HCT116 (cell line): ENCODE measurements around the gene ABCC1. TPM values are rescaled to one million over a fixed set of nuclear protein-coding genes. Genes with fewer than 3 reads are reported as not detected.

Experiments used
- ATAC-seq: fragments of 200-7000 bp; cut with Tn5 transposase; 2 replicates; pipeline ENCODE4 v1.9.1; 2020; ENCODE audit warnings: mild to moderate bottlenecking, moderate library complexity
- BruUV-seq: library from RNA; stranded (reverse); fragments of 400-500 nt; replicated peaks from 2 replicates; lab custom pipeline; 2021; lab: Mats Ljungman, UMichigan
- CTCF ChIA-PET: fragments of 300-600 bp; sonication (Branson Sonifier 250); formaldehyde crosslinking; loops from one replicate; lab custom pipeline; 2021; ENCODE audit warnings: antibody characterized with exemption; lab: Charles Lee
- POLR2A ChIA-PET: fragments of 300-600, 350-600 bp; sonication (Branson Sonifier 250); formaldehyde crosslinking; loops from one replicate; lab custom pipeline; 2021; ENCODE audit warnings: antibody characterized with exemption; lab: Charles Lee
- RAD21 ChIA-PET, 2 experiments: fragments of 300-600 bp; sonication (Branson Sonifier 250); formaldehyde crosslinking; loops; one replicate each; lab custom pipeline; 2023; ENCODE audit warnings: low total read pairs in 2 of 2; ENCODE audit not compliant: uncharacterized antibody in 2 of 2, unreplicated experiment in 2 of 2, low non-redundant PET in 1 of 2; lab: Charles Lee
- DNase-seq: peaks from one replicate; pipeline ENCODE4 v3.0.0-alpha.2; 2010; ENCODE audit warnings: low read depth, low spot score
- H2AFZ ChIP-seq: fragments of 200-600 bp; shearing (Covaris generic), sonication (generic); 2 replicates; pipeline ENCODE4 v1.6.1; 2017; ENCODE audit warnings: low read depth, mixed run types, mixed read lengths, antibody characterized with exemption, low read length; ENCODE audit not compliant: poor library complexity, severe bottlenecking
- H3K27ac ChIP-seq: 2 replicates; pipeline ENCODE4 v1.5.1; 2012; ENCODE audit warnings: low read depth, low read length
- H3K27me3 ChIP-seq: fragments of 200-600 bp; sonication (generic); 2 replicates; pipeline ENCODE4 v1.6.1; 2016; ENCODE audit warnings: mixed run types, low read length, mixed read lengths; ENCODE audit not compliant: insufficient read depth
- H3K36me3 ChIP-seq, 2 experiments: fragments of 200-500 bp in 1 of 2; fragments of 200-600 bp in 1 of 2; sonication (Bioruptor generic) in 1 of 2; sonication (generic) in 1 of 2; 2 replicates each; pipeline versions ENCODE4 v1.5.1 to v1.6.1; 2014 to 2016; ENCODE audit warnings: low read length in 2 of 2, inconsistent platforms in 1 of 2, mixed read lengths in 1 of 2, mixed run types in 1 of 2; ENCODE audit not compliant: insufficient read depth in 2 of 2, control insufficient read depth in 1 of 2
- H3K4me1 ChIP-seq, 2 experiments: fragments of 200-600 bp in 1 of 2; sonication (generic) in 1 of 2; 2 replicates each; pipeline versions ENCODE4 v1.5.1 to v1.6.1; 2012 to 2017; ENCODE audit warnings: low read length in 2 of 2, inconsistent platforms in 1 of 2, mild to moderate bottlenecking in 1 of 2, mixed read lengths in 1 of 2, mixed run types in 1 of 2, moderate library complexity in 1 of 2; ENCODE audit not compliant: insufficient read depth in 2 of 2, control insufficient read depth in 1 of 2
- H3K4me2 ChIP-seq: fragments of 200-600 bp; sonication (generic); 2 replicates; pipeline ENCODE4 v1.6.1; 2017; ENCODE audit warnings: mixed run types, low read length, mixed read lengths
- H3K4me3 ChIP-seq, 2 experiments: fragments of 200-600 bp in 1 of 2; sonication (generic) in 1 of 2; replicated peaks in 1 of 2; 2 replicates each; pipeline ENCODE4 v1.5.1; 2011 to 2016; ENCODE audit warnings: low read length in 2 of 2, control low read depth in 1 of 2, low read depth in 1 of 2, mild to moderate bottlenecking in 1 of 2, mixed read lengths in 1 of 2, mixed run types in 1 of 2
- H3K79me2 ChIP-seq: fragments of 200-600 bp; sonication (generic); 2 replicates; pipeline ENCODE4 v1.6.1; 2017; ENCODE audit warnings: mild to moderate bottlenecking, mixed run types, low read length, moderate library complexity, mixed read lengths; ENCODE audit not compliant: insufficient read depth
- H3K9ac ChIP-seq: fragments of 200-600 bp; sonication (generic); 2 replicates; pipeline ENCODE4 v1.6.1; 2016; ENCODE audit warnings: low read length, mixed read lengths
- H3K9me2 ChIP-seq: fragments of 200-600 bp; sonication (generic), shearing (Covaris generic); 2 replicates; pipeline ENCODE4 v1.6.1; 2017; ENCODE audit warnings: mixed run types, mild to moderate bottlenecking, moderate library complexity; ENCODE audit not compliant: insufficient read depth
- H3K9me3 ChIP-seq, 2 experiments: fragments of 200-500 bp in 1 of 2; fragments of 200-600 bp in 1 of 2; sonication (Bioruptor generic) in 1 of 2; sonication (generic) in 1 of 2; 2 replicates each; pipeline ENCODE4 v1.6.1; 2014 to 2017; ENCODE audit warnings: low read length in 2 of 2, mixed read lengths in 2 of 2, inconsistent platforms in 1 of 2, low read depth in 1 of 2, mild to moderate bottlenecking in 1 of 2, mixed run types in 1 of 2, moderate library complexity in 1 of 2; ENCODE audit not compliant: control insufficient read depth in 1 of 2, insufficient read depth in 1 of 2
- H4K20me1 ChIP-seq: fragments of 200-600 bp; sonication (generic), shearing (Covaris generic); 2 replicates; pipeline ENCODE4 v1.6.1; 2017; ENCODE audit warnings: mixed run types, mild to moderate bottlenecking, moderate library complexity; ENCODE audit not compliant: insufficient read depth
- CBX3 ChIP-seq: IDR thresholded peaks from 2 replicates; pipeline ENCODE4 v1.6.1; 2012; ENCODE audit warnings: low read depth
- CEBPB ChIP-seq: IDR thresholded peaks from 2 replicates; pipeline ENCODE4 v1.6.1; 2012; ENCODE audit warnings: low read depth
- EGR1 ChIP-seq: IDR thresholded peaks from 2 replicates; pipeline ENCODE4 v1.6.1; 2012; ENCODE audit warnings: low read depth
- ELF1 ChIP-seq: IDR thresholded peaks from 2 replicates; pipeline ENCODE4 v1.6.1; 2012; ENCODE audit warnings: low read depth, borderline replicate concordance
- EZH2 ChIP-seq: fragments of 200-600 bp; sonication (generic); IDR thresholded peaks from 2 replicates; pipeline ENCODE4 v1.6.1; 2017; ENCODE audit warnings: antibody characterized with exemption, mixed run types
- EZH2phosphoT487 ChIP-seq: fragments of 200-600 bp; IDR thresholded peaks from 2 replicates; pipeline ENCODE4 v1.6.1; 2018; ENCODE audit warnings: antibody characterized with exemption, borderline replicate concordance
- FOSL1 ChIP-seq: IDR thresholded peaks from 2 replicates; pipeline ENCODE4 v1.6.1; 2012; ENCODE audit warnings: low read depth
- JUND ChIP-seq: IDR thresholded peaks from 2 replicates; pipeline ENCODE4 v1.6.1; 2012
- POLR2A ChIP-seq: IDR thresholded peaks from 2 replicates; pipeline ENCODE4 v1.7.0; 2011; ENCODE audit warnings: borderline replicate concordance; ENCODE audit not compliant: insufficient read depth, insufficient read length; ENCODE audit errors: extremely low read depth
- POLR2AphosphoS5 ChIP-seq: IDR thresholded peaks from 2 replicates; pipeline ENCODE4 v1.6.1; 2011; ENCODE audit warnings: mild to moderate bottlenecking, low read depth, low read length, moderate library complexity
- RAD21 ChIP-seq: IDR thresholded peaks from 2 replicates; pipeline ENCODE4 v1.6.1; 2012; ENCODE audit warnings: low read depth, mild to moderate bottlenecking
- REST ChIP-seq: IDR thresholded peaks from 2 replicates; pipeline ENCODE4 v1.6.1; 2012; ENCODE audit warnings: low read depth
- SIN3A ChIP-seq: IDR thresholded peaks from 2 replicates; pipeline ENCODE4 v1.6.1; 2012; ENCODE audit warnings: low read depth
- SP1 ChIP-seq: IDR thresholded peaks from 2 replicates; pipeline ENCODE4 v1.6.1; 2012; ENCODE audit warnings: low read depth
- SRF ChIP-seq: IDR thresholded peaks from 2 replicates; pipeline ENCODE4 v1.6.1; 2012; ENCODE audit warnings: low read depth
- YY1 ChIP-seq: IDR thresholded peaks from 2 replicates; pipeline ENCODE4 v1.6.1; 2011; ENCODE audit warnings: low read length, low read depth, moderate library complexity, mild to moderate bottlenecking; ENCODE audit not compliant: insufficient replicate concordance; ENCODE audit errors: extremely low read depth
- ZFX ChIP-seq: fragments of 450-650 bp; IDR thresholded peaks from 2 replicates; pipeline ENCODE4 v1.6.1; 2017
- ZNF274 ChIP-seq: fragments of 200-500 bp; sonication (Bioruptor generic); IDR thresholded peaks from 2 replicates; pipeline ENCODE4 v1.6.1; 2014; ENCODE audit warnings: mild to moderate bottlenecking, low read depth, low read length, inconsistent platforms
- intact Hi-C: fragments of 100-400 bp; cut with micrococcal nuclease; formaldehyde crosslinking; loops from 2 replicates; pipeline ENCODE4 v1.10.0; 2022
- total RNA-seq: library from RNA; stranded (reverse); gene quantifications from one replicate; pipeline ENCODE4 v1.2.1, GENCODE V29; 2021; ENCODE audit not compliant: unreplicated experiment
- TF ChIP-seq, protein P1 (sequence below): IDR thresholded peaks from 2 replicates; pipeline ENCODE4 v1.6.1; 2012

ABCC1 gene
- total RNA-seq, 1 experiment from 2014 or later: 61.9 TPM

DNA sequence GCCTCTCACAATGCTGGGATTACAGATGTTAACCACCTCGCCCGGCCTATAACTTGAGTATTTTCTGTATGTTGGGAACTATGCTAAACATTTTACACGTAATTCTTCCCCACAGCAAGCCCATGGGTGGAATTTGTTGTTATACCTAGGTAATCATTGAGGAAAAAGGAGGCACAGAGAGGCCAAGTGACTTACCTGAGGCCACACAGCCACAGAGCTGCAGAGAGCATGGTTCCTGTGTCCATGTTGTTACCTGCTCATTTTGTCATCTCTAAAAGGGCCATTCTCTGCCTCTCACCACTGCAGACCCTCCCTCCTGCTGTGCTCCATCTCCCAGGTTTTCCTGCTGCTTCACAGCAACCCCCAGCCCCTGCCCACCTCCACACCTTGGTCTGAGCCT is 135.5 kb downstream of the ABCC1 start:
- no peak overlapping the region for H3K4me2 ChIP-seq
- no peaks in the 10 kb centered on the region for H3K9me2 ChIP-seq
- no peaks in the 10 kb centered on the region; the same call in 1 of the 2 replicates for H3K79me2 ChIP-seq
- TF ChIP-seq ZNF274: no peak
- TF ChIP-seq POLR2AphosphoS5: no peak
- no peak overlapping the region for H3K4me3 ChIP-seq
- no peak for ATAC-seq
- POLR2A ChIA-PET: no interaction called here
- intact Hi-C loops: no loop called here
- H3K9ac ChIP-seq: no peak overlapping the region
- BruUV-seq: no TSS peak
- H4K20me1 ChIP-seq: no peaks in the 10 kb centered on the region
- RAD21 ChIA-PET: no interaction called here
- peaks cover 0 to 5% of the 10 kb centered on the region in 2 experiments; a peak in 1 of 4 replicates for H3K9me3 ChIP-seq
- H2AFZ ChIP-seq: no peak overlapping the region
- H3K27ac ChIP-seq: no peak overlapping the region
- no peaks in the 10 kb centered on the region for H3K27me3 ChIP-seq
- peaks cover 26 to 58% of the 10 kb centered on the region in 2 experiments for H3K36me3 ChIP-seq
- DNase-seq: no peak
- CTCF ChIA-PET: no interaction called here
- no peaks in the 10 kb centered on the region for H3K4me1 ChIP-seq

DNA sequence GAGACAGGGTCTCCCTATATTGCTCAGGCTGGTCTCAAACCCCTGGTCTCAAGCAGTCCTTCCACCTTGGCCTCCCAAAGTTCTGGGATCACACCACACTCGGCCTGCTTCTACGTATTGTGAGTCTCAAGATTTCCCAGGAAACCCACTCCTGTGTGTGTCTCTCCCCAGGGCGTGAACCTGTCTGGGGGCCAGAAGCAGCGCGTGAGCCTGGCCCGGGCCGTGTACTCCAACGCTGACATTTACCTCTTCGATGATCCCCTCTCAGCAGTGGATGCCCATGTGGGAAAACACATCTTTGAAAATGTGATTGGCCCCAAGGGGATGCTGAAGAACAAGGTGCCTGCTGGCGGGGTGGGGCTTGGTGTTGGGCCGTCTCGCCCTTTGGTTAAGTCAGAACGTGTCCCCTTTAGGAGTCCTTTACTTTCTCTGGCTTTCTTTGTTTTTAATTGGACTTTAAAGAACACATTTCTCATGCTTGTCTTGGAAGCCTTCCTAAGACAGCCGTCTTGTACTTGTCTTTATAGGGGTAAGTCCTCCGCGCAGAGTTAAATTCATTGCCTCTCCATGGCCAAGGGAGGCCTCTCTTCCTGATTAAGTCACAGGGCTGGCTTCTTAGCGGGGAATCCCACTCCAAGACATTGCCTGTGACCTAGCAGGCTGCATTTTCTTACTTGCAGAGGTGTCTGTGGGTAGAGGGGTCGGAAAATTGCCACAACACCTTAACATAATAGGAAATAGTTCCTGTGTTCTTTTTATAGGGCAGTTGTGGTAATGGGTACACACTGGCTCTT is 137.4 kb downstream of the ABCC1 start:
- BruUV-seq: no TSS peak
- Histone ChIP-seq H3K36me3 (peaks cover 28 to 63% of the 10 kb centered on the region in 2 experiments), H4K20me1 (no peaks in the 10 kb centered on the region), H3K4me2 (no peak overlapping the region), H3K9ac (no peak overlapping the region), H3K4me1 (no peaks in the 10 kb centered on the region), H3K4me3 (no peak overlapping the region), H3K27me3 (no peaks in the 10 kb centered on the region), H3K9me2 (no peaks in the 10 kb centered on the region), H2AFZ (no peak overlapping the region), H3K79me2 (no peaks in the 10 kb centered on the region; the same call in 1 of the 2 replicates), H3K9me3 (peaks cover 0 to 5% of the 10 kb centered on the region in 2 experiments; a peak in 1 of 4 replicates)
- ATAC-seq (no peak), DNase-seq (no peak)
- RAD21 ChIA-PET: no interaction called here
- CTCF ChIA-PET: no interaction called here
- intact Hi-C loops: no loop called here
- POLR2A ChIA-PET: no interaction called here
- TF ChIP-seq ELF1: no peak
- no peak for TF ChIP-seq EZH2
- TF ChIP-seq SP1: no peak
- no peak for TF ChIP-seq SIN3A
- TF ChIP-seq POLR2A: no peak
- TF ChIP-seq FOSL1: no peak
- TF ChIP-seq, protein P1, sequence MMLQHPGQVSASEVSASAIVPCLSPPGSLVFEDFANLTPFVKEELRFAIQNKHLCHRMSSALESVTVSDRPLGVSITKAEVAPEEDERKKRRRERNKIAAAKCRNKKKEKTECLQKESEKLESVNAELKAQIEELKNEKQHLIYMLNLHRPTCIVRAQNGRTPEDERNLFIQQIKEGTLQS: no peak
- no peak for TF ChIP-seq SRF
- no peak for TF ChIP-seq ZFX
- no peak for TF ChIP-seq REST
- no peak for TF ChIP-seq CBX3
- TF ChIP-seq YY1: no peak
- no peak for TF ChIP-seq JUND
- no peak for TF ChIP-seq EGR1
- no peak for TF ChIP-seq CEBPB
- no peak for TF ChIP-seq EZH2phosphoT487
- no peak for TF ChIP-seq RAD21
- TF ChIP-seq, all 23 proteins: peak for 0
- no peak overlapping the region for H3K27ac ChIP-seq
